ENCODE results near the gene KLHL15.

The KLHL15 gene

DNA sequence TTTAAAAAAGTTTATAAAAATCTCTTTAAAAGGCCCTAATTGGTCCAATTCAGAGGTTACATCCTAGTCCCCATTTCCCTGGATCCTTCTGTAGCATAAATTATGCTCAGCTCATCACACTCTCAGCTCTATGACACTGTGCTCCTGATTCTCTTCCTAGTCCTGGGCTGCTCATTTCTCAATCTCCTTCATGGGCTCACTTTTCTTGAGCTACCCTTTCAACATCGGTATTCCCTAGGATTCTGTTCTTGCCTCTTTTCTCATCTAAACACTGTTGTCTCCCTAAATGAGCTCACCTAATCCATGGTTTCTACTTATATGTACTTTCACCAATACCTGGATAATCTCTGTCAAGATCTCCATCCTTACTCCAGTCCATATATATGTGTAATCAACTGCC, 14.7 kb downstream of the KLHL15 start:
- DNase-seq (ENCODE audit: low spot score): no peak
- TF ChIP-seq, protein P1, sequence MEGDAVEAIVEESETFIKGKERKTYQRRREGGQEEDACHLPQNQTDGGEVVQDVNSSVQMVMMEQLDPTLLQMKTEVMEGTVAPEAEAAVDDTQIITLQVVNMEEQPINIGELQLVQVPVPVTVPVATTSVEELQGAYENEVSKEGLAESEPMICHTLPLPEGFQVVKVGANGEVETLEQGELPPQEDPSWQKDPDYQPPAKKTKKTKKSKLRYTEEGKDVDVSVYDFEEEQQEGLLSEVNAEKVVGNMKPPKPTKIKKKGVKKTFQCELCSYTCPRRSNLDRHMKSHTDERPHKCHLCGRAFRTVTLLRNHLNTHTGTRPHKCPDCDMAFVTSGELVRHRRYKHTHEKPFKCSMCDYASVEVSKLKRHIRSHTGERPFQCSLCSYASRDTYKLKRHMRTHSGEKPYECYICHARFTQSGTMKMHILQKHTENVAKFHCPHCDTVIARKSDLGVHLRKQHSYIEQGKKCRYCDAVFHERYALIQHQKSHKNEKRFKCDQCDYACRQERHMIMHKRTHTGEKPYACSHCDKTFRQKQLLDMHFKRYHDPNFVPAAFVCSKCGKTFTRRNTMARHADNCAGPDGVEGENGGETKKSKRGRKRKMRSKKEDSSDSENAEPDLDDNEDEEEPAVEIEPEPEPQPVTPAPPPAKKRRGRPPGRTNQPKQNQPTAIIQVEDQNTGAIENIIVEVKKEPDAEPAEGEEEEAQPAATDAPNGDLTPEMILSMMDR (IDR thresholded peaks at IDR 0.05; ENCODE audit: extremely low read depth, missing control alignments): no peak

DNA sequence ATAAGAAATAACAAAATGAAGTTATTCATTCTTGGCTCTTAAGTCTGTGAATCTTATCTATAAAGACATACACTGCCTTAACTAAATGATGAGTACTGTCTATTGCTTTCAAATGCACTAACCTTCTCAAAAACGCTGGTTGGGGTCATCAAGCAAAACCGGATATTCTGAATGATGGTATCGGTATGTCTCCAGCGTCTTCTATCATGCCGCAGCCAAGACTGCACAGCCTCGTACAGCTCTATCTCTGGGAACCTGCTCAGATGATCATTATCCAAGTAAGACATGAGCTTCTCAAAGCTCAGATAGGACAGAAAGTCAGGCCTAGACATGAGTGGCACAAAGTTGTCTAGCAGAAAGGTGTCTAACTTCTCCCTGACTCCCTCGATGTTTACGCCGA, 21.1 kb downstream of the KLHL15 start:
- DNase-seq (ENCODE audit: low spot score): no peak
- TF ChIP-seq, protein P1 (IDR thresholded peaks at IDR 0.05; ENCODE audit: extremely low read depth, missing control alignments): no peak

DNA sequence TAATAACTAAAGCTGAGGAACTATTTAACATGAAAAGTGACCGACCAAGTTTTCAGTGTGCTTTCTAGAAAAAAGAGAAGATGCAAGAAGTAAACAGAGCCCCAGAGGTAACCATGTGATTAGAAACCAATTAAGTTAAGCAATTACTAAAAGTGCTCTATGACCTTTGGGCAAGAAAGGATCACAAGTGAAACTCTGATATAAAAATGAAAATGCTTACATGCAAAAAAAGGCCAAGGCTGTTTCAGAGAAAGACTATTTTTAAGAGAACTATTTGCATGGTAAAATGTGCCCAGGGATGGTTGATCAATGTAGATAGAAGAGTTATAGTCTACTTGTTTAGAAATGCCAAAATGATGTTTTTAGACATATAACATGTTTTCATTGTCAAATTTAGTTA, 22.0 kb downstream of the KLHL15 start:
- no peak for DNase-seq (ENCODE audit: low spot score)
- TF ChIP-seq, protein P1 (IDR thresholded peaks at IDR 0.05; ENCODE audit: extremely low read depth, missing control alignments): no peak

DNA sequence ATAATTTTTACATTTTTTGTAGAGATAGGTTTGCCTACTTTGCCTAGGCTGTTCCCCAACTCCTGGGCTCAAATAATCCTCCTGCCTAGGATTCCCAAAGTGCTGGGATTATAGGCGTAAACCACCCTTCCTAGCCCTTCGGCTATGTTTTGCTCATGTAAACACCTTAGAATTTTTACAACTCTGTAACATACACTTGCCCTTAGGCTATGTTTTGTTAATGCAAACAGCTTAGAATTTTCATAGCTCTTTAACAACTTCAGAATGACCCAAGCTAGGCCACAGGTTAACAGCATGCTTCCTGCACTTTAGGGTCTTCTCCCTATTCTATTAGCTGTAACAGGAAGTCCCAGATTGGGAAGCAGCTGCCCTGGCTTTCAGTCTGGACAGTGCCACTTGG, 24.2 kb downstream of the KLHL15 start:
- TF ChIP-seq, protein P1 (IDR thresholded peaks at IDR 0.05; ENCODE audit: extremely low read depth, missing control alignments): no peak

DNA sequence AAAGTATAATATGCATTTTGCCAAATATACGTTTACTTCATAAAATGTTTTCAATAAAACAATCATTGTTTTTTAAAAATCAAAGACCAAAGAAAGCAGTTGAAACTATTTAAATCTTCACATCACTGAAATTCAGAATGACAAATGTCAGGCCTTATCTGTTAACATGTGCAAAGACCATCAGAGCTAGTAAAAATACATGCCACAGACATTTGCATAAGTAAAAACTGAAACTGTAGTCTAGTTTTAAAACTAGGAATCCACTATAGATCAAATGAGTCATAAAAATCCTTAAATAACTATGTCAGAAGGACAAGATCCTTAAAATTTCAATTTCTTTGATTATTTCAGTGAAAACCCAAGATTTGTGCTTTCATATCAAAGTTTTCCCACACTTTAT, 24.8 kb downstream of the KLHL15 start:
- TF ChIP-seq, protein P1 (IDR thresholded peaks at IDR 0.05; ENCODE audit: extremely low read depth, missing control alignments): no peak
- DNase-seq (ENCODE audit: low spot score): peak; percentile 7

More for the DNA sequence above, 24.2 kb downstream of the KLHL15 start:
- no peak for DNase-seq (ENCODE audit: low spot score)

DNA sequence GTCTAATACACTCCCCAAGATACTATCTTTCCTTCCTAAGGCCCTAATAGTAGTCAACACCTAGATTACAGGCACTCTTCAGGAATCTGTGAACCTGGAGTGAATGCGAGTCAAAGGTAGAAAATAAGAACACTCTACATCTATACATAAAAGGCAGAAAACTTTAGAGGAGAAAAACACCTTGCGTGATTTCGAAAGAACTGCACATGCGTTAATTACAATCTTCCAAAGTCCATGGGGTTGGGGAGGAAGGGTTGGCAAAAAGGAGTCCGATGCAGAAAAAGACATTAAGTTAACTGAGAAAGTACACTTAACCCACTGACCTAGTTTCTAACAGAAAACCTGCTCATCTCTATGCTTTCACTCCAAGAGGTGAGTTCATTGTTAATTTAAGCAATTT, 27.3 kb downstream of the KLHL15 start:
- no peak for DNase-seq (ENCODE audit: low spot score)
- TF ChIP-seq, protein P1 (IDR thresholded peaks at IDR 0.05; ENCODE audit: extremely low read depth, missing control alignments): no peak

DNA sequence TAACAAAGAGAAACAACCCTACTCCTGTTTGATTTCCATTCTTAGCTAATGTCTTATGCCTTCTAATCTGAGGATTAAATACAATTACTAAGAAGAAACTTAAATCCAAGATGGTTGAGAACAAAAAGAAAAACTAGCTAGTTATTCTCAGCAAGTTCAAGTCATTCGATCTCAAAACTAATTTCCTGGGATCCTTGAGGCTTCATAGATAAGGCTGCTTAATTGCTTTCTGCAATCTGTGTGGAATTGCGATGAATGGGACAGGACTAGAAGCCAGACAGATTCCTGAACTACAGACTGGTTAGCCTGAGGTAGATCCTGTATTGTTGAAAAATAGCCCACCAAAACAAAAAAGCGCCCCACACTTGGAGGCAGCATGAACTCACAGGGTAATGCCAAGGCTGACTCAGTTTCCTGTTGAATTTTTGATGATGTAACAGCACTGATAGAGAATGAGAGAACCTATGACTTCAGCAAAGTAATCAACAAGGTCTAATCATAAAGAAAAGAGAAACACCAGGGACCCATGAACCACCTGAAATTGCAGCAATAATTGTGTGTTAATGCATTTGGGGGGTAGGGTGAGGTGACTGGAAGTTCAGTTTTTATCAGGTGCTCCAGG, 33.9 kb downstream of the KLHL15 start:
- TF ChIP-seq, protein P1 (IDR thresholded peaks at IDR 0.05; ENCODE audit: extremely low read depth, missing control alignments): no peak
- no peak for DNase-seq (ENCODE audit: low spot score)
